ENCODE data around the gene LY9.

The LY9 gene

GRCh38 chr1:160837558-160838205 is 41.7 kb downstream of the LY9 start:
- DNase-seq (ENCODE audit: low spot score), result peak; percentile 69
- peak; percentile 31 for TF ChIP-seq CTCF (IDR thresholded peaks at IDR 0.05; ENCODE audit: extremely low read depth, missing control alignments)

DNA sequence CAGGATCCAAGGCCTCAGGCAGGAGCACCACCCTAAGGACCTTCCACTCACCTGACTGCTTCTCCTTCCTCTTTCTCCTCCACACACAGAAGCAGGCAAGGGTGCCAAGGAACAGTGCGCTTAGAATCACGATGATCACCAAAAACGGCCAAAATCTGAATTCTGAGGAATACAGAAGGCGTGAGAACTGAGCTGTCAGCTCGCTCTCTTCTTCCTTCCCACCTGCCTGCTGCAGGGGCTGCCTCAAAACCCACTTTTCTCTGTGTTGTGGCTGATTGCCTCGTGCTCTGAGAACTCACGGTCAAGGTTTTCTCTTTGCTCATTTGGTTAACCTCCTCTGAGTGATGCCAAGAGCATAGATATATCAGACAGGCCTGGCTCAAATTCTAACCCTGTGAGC is 42.9 kb downstream of the LY9 start:
- no peak for TF ChIP-seq CTCF (IDR thresholded peaks at IDR 0.05; ENCODE audit: extremely low read depth, missing control alignments)
- no peak for DNase-seq (ENCODE audit: low spot score)

- no peak for TF ChIP-seq CTCF (IDR thresholded peaks at IDR 0.05; ENCODE audit: extremely low read depth, missing control alignments)
- no peak for DNase-seq (ENCODE audit: low spot score)
Observed at GRCh38 chr1:160839746-160840145, 43.8 kb downstream of the LY9 start.

DNA sequence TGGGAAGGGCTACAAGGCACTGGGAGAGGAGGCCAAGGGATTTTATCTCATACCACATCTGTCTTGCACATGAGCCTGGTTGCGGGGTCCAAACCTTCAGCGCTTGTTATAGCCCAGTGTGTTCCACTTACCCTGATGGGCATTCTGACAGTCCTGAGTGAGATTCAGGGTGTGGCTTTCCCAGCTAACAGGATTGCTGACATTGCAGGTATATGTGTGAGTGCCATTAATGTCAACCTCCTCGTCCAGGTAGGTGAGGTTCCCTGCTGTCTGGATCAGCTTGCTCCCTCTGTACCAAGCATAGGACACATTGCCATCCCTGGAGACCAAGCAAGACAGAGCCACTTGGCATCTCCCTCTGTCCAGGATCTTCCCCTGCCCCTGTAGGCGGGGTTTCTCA is 45.1 kb downstream of the LY9 start:
- no peak for DNase-seq (ENCODE audit: low spot score)
- TF ChIP-seq CTCF (IDR thresholded peaks at IDR 0.05; ENCODE audit: extremely low read depth, missing control alignments), result no peak

- no peak for TF ChIP-seq CTCF (IDR thresholded peaks at IDR 0.05; ENCODE audit: extremely low read depth, missing control alignments)
Observed at GRCh38 chr1:160844447-160845232, 48.7 kb downstream of the LY9 start.

GRCh38 chr1:160846281-160846680 is 50.3 kb downstream of the LY9 start:
- no peak for TF ChIP-seq CTCF (IDR thresholded peaks at IDR 0.05; ENCODE audit: extremely low read depth, missing control alignments)
- DNase-seq (ENCODE audit: low spot score), result no peak

More at GRCh38 chr1:160844447-160845232, 48.7 kb downstream of the LY9 start:
- no peak for DNase-seq (ENCODE audit: low spot score)

- no peak for TF ChIP-seq CTCF (IDR thresholded peaks at IDR 0.05; ENCODE audit: extremely low read depth, missing control alignments)
- DNase-seq (ENCODE audit: low spot score), result no peak
Observed at GRCh38 chr1:160850541-160850940, 54.6 kb downstream of the LY9 start.

Data from GM20000 (cell line).